GM21367 (cell line): ENCODE measurements around the gene KCNK4.

Experiments used
- ATAC-seq: cut with Tn5 transposase; IDR thresholded peaks from one replicate; pipeline ENCODE4 v1.9.1; 2021; ENCODE audit not compliant: unreplicated experiment

Gene KCNK4

DNA sequence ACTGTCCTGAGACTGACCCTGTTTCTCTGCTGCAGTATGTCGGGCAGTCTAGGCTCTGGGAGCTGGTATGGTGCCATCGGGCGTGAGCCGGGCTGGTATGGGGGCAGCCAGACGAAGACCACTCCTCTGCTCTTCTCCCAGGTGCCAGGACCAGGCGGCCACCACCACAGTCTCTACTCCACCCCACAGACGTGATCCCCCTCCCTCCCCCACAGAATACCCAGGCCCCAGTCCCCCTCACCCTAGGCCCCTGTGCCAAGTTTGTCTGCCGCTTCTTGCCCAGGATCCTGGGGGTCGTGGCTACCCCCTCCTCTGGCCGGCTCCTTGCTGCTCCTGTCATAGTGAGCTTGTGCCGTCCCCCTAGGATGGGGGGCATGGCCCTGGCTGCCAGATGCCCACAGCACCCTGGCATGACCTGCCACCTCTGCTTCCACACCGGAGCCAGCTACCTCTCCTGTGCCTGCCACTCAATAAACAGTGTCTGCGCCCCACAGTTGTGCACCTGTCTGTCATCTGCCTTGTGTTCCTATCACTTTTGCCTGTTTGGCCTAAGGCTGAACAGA lies 2.0 kb upstream of the KCNK4 start:
- no peak for ATAC-seq

DNA sequence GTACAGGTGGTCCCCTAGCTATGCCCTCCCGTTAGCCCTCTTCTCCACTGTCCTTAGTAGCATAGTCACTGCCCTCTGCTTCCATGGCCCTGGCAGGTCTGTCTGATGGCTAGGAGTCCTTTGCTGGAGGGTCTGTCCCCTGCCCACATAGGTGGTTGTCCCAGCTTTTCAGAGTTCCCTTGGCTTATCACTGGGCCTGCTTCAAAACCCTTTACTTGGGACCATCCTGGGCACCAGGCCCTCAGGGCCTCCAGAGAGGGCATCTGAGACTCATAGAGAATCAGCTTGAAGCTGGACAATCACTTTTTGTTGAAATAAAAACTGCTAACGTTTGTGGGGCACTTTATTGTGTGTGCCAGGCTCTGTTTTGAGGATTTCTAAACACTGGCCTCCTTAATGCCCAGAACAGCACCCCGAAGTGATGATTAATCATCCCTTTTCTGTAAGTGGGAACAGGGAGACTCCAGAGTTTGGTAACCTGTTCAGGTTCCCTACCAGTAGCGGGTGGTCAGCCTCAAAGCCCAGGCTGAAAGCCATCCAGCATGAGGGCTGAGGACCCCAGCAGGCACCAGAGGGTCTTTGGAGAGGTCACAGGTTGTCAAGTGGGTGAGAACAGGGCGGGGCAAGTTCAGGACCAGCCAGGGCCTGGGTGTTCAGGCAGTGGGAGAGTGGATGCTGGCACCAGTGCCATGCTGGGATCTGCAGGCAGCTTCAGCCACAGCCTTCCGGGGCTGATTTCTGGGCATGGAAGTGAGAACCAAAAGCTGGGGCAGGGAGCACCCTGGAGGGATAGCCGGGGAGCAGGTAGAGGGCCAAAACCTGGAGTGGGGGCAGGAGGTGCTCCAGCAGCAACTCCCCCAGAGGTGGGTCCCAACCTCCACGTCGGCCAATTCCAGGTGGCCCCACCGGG lies 495 bp upstream of the KCNK4 start:
- no peak for ATAC-seq

DNA sequence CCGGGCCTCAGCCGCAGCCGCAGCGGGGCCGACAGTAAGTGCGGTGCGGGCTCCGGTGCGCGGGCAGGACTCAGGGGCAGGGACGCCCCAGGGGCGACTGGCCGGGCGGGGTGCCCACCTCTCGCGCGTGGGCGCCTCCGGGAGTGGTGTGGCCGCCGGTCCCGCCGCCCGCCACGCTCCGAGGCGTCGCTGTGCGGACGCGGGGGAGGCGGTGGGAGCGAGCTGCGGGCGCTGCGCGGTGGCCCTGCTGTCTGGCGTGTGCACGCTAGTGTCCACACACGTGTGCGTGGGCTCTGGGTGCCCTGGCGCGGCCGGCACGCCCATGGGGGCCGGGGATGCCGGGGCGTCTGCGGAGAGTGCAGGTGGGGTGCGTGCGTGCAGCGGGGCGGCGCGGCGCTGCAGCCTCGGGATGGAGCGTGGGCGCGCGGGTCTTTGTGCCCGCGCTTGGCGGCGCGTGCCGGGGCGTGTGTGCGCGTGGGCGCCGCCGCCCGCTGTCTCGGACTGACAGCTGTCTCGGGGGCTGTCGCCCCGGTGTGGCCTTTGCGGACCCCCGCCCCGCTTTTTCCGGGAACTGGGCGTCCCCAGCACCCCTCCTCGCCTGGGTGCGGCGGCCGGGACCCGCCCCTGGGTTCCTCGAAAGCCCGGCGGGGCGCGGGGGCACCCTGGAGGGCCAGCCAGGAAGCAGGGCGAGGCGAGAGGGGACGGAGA lies 804 bp downstream of the KCNK4 start:
- no peak for ATAC-seq

DNA sequence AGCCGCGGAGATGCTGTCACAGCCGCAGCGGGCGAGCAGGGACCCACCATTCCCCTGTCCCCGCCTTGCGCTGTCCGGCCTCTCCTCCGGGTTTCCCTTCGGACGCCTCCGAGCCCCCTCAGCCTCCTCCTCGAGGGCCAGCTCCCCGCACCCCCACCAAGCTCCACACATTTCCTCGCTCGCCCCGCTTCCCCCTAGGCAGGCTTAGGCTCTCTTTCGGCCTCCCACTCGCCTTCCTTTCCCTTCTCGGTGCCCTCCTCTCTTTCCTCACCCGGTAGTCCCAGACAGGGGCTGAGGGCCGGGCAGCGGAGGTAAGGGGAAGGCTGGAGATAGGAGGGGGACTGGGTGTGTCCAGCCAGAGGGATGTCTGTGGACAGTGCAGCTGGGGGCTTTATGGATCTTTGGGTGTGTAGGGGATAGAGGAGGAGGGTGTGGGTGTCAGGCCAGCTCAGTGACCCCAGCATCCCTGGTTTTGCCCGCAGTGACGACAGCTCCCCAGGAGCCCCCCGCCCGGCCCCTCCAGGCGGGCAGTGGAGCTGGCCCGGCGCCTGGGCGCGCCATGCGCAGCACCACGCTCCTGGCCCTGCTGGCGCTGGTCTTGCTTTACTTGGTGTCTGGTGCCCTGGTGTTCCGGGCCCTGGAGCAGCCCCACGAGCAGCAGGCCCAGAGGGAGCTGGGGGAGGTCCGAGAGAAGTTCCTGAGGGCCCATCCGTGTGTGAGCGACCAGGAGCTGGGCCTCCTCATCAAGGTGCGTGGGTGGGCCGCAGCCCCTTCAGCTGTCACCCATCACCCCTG lies 1.6 kb downstream of the KCNK4 start:
- ATAC-seq, result no peak

DNA sequence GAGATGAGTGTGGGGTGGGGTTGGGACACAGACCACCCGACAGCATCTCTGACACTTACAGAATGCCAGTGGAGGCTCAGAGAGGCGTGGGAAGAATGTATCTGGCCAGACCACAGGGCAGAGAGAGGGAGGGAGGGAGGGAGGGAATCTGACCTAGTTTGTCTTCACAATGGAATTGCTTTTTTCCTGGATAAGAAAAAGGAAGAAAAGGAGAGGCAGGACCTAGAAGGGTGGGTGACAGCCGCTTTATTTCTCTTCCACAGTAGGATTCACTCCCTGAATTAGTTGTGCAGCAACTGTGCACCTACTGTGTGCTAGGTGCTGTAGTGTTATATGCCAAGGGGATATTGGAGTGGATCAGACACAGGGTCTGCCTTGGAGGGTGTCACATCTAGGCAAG lies 3.7 kb downstream of the KCNK4 start:
- ATAC-seq, result no peak

DNA sequence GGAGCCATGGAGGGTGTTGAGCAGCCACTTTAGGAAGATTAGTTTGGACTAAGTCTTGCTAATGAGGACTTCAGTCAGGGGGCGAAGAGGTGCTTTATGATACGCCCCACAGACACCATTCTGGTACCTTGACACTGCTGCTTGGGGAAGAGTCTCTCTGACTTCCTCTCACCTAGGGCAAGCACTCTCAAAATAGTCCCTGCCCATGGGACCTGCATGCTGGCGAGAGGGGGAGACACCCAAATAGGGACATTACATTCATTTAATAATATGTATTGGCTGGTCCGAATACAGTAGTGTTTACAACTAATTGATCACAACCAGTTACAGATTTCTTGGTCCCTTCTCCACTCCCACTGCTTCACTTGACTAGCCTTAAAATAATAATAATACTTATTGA lies 4.7 kb downstream of the KCNK4 start:
- no peak for ATAC-seq

DNA sequence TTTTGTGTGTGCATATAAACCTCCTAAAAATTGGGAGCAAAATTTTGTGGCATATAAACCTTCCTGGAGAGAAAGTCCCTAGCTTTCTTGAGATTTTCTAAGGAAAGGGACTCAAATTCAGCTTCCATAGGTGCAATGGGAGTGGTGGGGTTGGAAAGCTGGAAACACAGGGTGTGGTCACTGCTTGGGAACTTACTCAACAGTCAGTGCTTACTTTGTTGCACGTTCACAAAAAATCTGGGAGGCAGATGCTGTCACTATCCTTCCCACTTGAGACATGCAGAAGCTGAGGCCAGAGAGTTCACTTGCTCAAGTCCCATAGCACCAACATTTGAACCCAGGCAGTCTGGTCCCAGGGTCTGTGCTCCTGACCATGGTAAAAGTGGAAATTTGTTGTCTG lies 5.1 kb downstream of the KCNK4 start:
- no peak for ATAC-seq

DNA sequence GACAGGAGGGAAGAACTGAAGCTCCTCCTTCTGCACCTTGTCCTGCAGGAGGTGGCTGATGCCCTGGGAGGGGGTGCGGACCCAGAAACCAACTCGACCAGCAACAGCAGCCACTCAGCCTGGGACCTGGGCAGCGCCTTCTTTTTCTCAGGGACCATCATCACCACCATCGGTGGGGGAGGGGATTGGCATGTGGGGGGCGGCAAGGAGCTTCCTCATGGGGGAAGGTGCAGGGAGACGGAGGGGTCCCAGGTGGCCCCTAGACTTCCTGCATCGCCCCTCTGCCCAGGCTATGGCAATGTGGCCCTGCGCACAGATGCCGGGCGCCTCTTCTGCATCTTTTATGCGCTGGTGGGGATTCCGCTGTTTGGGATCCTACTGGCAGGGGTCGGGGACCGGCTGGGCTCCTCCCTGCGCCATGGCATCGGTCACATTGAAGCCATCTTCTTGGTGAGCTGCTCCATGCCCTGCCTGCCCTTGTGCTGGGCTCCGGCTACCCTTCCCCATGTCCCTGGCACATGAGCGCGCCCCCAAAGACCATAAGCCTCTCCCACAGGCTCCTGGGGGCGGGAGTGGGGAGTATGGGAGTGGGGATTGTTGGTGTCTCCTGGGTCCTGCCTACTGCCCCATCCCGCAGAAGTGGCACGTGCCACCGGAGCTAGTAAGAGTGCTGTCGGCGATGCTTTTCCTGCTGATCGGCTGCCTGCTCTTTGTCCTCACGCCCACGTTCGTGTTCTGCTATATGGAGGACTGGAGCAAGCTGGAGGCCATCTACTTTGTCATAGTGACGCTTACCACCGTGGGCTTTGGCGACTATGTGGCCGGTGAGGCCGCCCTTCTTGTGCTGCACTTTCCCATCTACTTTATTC lies 6.0 kb downstream of the KCNK4 start:
- ATAC-seq, result no peak

DNA sequence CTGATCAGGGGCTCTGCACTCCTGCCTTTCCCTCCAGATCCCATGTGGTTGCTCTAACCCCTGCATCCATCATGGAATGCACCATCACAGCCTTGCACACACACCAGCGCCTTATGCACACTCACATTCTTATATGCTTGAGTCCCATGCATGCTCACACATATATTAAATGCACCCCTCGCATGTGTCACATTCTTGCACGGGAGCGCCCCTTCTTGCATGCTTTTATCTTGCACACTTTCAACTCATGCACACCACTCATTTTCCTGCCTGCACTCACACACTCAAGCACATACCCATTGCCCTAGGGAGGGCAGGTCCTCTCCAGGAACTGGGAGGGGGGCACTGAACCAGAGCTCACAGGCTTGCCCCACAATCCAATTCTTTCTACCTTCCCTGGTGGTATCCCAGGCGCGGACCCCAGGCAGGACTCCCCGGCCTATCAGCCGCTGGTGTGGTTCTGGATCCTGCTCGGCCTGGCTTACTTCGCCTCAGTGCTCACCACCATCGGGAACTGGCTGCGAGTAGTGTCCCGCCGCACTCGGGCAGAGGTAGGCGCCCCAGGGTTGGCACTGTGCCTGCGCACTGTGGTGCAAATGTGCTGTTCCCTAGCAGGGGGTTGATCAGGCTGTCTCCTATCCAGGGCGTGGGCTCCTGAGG lies 6.7 kb downstream of the KCNK4 start:
- ATAC-seq, result no peak

DNA sequence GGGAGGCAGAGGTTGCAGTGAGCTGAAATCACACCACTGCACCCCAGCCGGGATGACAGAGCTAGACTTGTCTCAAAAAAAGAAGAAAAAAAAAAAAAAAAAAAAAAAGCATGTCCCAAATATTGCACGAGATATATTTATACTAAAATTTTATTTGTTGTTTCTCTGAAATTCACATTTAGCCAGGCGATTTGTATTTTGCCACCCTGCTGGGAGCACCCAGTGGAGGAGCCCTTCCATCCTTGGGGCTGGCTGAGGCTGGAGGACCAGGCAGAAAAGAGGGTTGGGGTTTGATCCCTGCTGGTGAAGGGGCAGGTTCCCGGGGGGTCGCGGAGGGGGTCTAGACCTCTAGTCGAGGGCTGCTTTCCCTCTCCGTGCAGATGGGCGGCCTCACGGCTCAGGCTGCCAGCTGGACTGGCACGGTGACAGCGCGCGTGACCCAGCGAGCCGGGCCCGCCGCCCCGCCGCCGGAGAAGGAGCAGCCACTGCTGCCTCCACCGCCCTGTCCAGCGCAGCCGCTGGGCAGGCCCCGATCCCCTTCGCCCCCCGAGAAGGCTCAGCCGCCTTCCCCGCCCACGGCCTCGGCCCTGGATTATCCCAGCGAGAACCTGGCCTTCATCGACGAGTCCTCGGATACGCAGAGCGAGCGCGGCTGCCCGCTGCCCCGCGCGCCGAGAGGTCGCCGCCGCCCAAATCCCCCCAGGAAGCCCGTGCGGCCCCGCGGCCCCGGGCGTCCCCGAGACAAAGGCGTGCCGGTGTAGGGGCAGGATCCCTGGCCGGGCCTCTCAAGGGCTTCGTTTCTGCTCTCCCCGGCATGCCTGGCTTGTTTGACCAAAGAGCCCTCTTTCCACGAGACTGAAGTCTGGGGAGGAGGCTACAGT lies 8.1 kb downstream of the KCNK4 start:
- no peak for ATAC-seq

DNA sequence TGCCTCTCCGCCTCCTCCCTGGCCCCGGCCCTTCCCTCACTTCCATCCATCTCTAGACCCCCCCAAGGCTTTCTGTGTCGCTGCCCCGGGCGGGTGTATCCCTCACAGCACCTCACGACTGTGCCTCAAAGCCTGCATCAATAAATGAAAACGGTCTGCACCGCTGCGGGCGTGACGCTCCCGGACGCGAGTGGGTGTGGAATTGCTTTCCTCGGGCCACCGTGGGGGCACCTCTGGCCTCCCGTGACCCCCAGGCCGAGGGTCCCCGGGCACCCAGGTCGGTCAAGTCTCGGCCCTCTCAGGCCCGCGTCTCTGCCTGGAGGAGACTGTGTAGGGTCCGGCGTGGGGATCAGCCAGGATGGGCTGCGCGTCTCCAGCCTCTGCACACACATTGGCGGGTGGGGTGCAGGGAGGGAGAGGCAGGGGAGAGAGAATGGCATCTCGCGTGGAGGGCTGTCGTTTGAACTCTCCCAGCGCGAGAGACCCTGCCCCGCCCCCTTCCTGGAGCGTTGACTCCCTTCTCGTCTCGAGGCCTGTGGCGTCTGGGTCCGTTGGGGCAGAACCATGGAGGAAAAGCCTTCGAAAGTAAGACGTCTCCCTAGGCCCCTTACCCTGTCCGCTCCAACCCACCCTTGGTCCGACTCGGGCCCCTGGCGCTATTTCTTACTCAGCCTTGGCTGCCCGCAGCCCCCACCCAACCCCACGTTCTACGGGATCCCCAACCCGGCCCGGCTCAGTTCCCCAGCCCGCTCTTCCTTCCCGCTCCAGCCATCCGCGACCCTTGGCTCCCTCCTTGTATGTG lies 8.9 kb downstream of the KCNK4 start, which contains the start of gene CATSPERZ:
CATSPERZ (plus strand) TSS at position 512 of the 802 bp plus-strand sequence; CDS start at position 565, 53 bp downstream.
- ATAC-seq, result no peak

DNA sequence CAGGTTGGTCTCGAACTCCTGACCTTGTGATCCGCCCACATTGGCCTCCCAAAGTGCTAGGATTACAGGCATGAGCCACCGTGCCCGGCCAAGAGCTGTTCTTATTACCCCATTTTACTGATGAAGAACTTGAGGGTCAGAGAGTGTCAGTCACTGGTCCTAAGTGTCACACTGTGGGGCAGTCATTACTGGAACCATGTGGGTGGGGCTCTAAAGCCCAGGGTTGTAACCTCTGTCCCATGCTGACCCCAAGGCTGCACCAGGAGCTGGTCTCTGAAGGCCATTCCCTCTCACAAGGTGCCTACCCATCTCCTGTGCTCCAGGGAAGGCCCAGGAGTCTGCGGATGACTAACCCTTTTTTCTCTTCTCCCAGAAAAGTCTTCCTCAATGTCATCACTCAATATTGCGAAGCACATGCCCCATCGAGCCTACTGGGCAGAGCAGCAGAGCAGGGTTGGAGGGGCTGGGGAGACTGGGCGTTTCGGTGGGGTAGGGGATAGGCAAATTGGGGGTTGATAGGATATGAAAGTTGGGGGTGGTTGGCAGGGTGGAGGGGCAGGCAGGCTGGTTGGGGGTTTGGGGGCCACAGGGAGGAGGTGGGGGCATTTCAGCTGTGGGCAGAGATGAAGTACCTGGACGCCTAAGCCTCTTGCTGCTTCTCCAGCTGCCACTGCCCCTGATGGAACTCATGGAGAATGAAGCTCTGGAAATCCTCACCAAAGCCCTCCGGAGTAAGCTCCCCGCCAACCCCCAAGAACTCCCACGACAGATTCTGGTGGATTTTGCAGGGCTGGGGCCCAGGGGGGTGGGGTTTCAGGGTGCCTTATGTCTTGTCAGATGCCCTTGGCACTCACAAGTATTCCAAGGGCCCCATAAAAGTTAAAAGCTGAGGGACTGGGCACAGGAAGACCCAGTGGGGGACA lies 12.3 kb downstream of the KCNK4 start:
- ATAC-seq, result no peak

DNA sequence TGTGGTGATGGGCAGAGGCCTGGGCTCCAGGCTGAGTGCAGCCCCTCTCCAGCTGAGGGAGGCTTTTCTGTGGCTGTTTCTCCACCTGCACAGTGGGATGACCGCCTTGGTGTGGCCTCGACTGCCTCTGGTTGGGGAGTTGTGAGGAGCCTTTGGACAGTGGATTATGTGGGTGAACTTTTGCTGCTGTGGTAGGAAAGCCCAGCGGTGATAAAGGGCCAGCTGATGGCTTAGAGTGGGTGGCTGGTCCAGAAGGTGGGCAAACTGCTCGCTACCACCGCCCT lies 12.9 kb downstream of the KCNK4 start:
- ATAC-seq, result no peak

DNA sequence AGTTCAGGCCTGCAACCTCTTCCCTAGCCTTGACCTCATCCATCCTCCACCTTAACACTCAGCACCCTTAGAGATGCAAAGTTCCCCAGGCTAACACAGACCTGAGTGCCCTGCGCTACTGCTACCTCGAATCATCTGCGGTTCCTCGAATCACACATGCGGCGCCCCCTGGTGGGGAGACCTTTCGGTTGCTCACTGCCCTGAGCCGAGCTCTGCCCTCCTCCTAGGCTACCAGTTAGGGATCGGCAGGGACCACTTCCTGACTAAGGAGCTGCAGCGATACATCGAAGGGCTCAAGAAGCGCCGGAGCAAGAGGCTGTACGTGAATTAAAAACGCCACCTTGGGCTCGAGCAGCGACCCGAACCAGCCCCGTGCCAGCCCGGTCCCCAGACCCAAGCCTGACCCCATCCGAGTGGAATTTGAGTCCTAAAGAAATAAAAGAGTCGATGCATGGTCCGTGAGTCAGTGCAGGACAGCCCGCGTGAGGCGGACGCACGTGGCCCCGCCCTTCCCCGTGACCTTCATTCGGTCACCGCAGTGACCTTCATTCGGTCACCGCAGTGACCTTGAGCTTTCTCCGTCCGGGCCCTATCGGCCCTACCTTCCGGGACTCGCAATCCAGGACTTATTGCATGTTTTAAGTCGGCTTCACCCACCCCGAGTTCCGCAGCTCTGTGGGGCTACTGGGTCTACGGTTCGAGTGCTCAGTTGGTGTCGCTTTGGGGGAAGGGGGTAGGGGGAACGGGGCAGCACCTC lies 13.4 kb downstream of the KCNK4 start:
- peak; percentile 22 for ATAC-seq

DNA sequence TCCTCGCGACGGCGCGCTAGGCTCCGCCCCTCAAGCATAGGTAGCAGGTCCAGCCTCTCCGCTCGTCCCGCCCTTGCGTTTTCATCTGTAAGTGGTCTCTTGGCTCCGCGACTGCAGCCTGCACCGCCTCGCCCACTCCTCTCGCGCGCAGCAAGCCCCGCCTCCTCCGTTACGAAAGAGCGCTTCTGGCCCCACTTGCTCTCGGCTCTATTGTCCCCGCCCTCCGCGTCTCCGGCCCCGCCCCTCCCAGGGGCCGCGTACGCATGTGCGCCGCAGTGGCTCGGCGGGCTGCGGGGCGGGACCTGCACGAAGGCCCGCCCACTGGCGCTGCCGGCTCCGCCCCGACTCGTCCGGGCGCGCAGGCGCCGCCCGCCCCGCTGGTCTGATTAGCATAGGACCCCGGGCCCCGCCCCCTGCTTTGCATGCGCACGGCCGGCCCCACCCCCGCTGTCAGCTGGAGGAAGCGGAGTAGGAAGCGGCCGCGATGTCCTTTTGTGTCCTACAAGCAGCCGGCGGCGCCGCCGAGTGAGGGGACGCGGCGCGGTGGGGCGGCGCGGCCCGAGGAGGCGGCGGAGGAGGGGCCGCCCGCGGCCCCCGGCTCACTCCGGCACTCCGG lies 14.1 kb downstream of the KCNK4 start, which contains the start of gene ESRRA:
ESRRA (plus strand) TSS at position 450 of the 616 bp plus-strand sequence. CDS start 1,656 bp downstream, outside the sequence.
- peak; percentile 62 for ATAC-seq
